HEK293 (cell line): Measurements from ENCODE around the gene DIDO1.

Source experiments
- CTCF ChIA-PET: fragments of 350-600 bp; formaldehyde crosslinking; extraction: SDS; loops from one replicate; lab custom pipeline; 2021; ENCODE audit warnings: antibody characterized with exemption; lab: Yijun Ruan, JAX
- POLR2A ChIA-PET: fragments of 300-600 bp; formaldehyde crosslinking; extraction: SDS; loops from one replicate; lab custom pipeline; 2020; ENCODE audit warnings: antibody characterized with exemption, inconsistent platforms; lab: Yijun Ruan, JAX
- H3K27ac ChIP-seq: fragments of 200-500 bp; sonication (Bioruptor generic); 2 replicates; pipeline ENCODE4 v1.5.1; 2014; ENCODE audit warnings: low read depth, low read length, control low read depth, inconsistent platforms; ENCODE audit errors: extremely low read depth
- H3K36me3 ChIP-seq, 2 experiments: fragments of 200-500 bp in 1 of 2; sonication (Bioruptor generic) in 1 of 2; 1 replicate in 1 of 2; 2 replicates in 1 of 2; pipeline ENCODE4 v1.5.1; 2014 to 2017; ENCODE audit warnings: inconsistent platforms in 2 of 2, low read length in 2 of 2; ENCODE audit not compliant: control insufficient read depth in 2 of 2, insufficient read depth in 1 of 2
- H3K4me1 ChIP-seq: fragments of 200-500 bp; sonication (Bioruptor generic); 2 replicates; pipeline ENCODE4 v1.5.1; 2014; ENCODE audit warnings: mild to moderate bottlenecking, low read length, inconsistent platforms; ENCODE audit not compliant: control insufficient read depth, insufficient read depth
- H3K4me3 ChIP-seq: 2 replicates; pipeline ENCODE4 v1.5.1; 2011; ENCODE audit warnings: low read depth, mild to moderate bottlenecking, control low read depth, low read length, moderate library complexity
- H3K9me3 ChIP-seq: fragments of 200-500 bp; sonication (Bioruptor generic); 2 replicates; pipeline ENCODE4 v1.5.1; 2014; ENCODE audit warnings: low read depth, low read length, inconsistent platforms; ENCODE audit not compliant: control insufficient read depth, insufficient read depth
- HIC1 ChIP-seq: fragments of 450-650 bp; formaldehyde crosslinking; IDR thresholded peaks from 2 replicates; pipeline ENCODE4 v1.5.1; 2016; ENCODE audit warnings: missing biosample characterization, missing genetic modification characterization
- INSM2 ChIP-seq: fragments of 450-650 bp; formaldehyde crosslinking; IDR thresholded peaks from 2 replicates; pipeline ENCODE4 v1.5.1; 2016; ENCODE audit warnings: missing biosample characterization, missing genetic modification characterization
- SCRT2 ChIP-seq: fragments of 450-650 bp; formaldehyde crosslinking; IDR thresholded peaks from 2 replicates; pipeline ENCODE4 v1.5.1; 2016; ENCODE audit warnings: missing biosample characterization, missing genetic modification characterization
- SP7 ChIP-seq: fragments of 450-650 bp; formaldehyde crosslinking; IDR thresholded peaks from 2 replicates; pipeline ENCODE4 v1.5.1; 2016; ENCODE audit warnings: missing biosample characterization, missing genetic modification characterization
- TCF7L2 ChIP-seq: IDR thresholded peaks from 2 replicates; pipeline ENCODE4 v1.6.1; 2011; ENCODE audit warnings: low read depth, mild to moderate bottlenecking, inconsistent platforms, low read length, moderate library complexity, borderline replicate concordance
- ZBTB1 ChIP-seq: fragments of 450-650 bp; formaldehyde crosslinking; IDR thresholded peaks from 2 replicates; pipeline ENCODE4 v1.5.1; 2016; ENCODE audit warnings: missing biosample characterization, missing genetic modification characterization
- ZBTB11 ChIP-seq: fragments of 450-650 bp; formaldehyde crosslinking; conservative IDR thresholded peaks from 2 replicates; pipeline ENCODE4 v1.5.1; 2016; ENCODE audit warnings: low read depth, missing biosample characterization, missing genetic modification characterization
- ZBTB48 ChIP-seq: fragments of 450-650 bp; formaldehyde crosslinking; IDR thresholded peaks from 2 replicates; pipeline ENCODE4 v1.5.1; 2016; ENCODE audit warnings: missing biosample characterization, missing genetic modification characterization
- ZBTB8A ChIP-seq: fragments of 450-650 bp; formaldehyde crosslinking; IDR thresholded peaks from 2 replicates; pipeline ENCODE4 v1.5.1; 2016; ENCODE audit warnings: missing biosample characterization, missing genetic modification characterization
- ZFP41 ChIP-seq: fragments of 450-650 bp; formaldehyde crosslinking; IDR thresholded peaks from 2 replicates; pipeline ENCODE4 v1.5.1; 2016; ENCODE audit warnings: missing biosample characterization, missing genetic modification characterization, borderline replicate concordance
- ZIC2 ChIP-seq: fragments of 450-650 bp; formaldehyde crosslinking; IDR thresholded peaks from 2 replicates; pipeline ENCODE4 v1.5.1; 2016; ENCODE audit warnings: missing biosample characterization, missing genetic modification characterization
- ZNF174 ChIP-seq: fragments of 450-650 bp; formaldehyde crosslinking; IDR thresholded peaks from 2 replicates; pipeline ENCODE4 v1.5.0; 2017; ENCODE audit warnings: missing biosample characterization, mild to moderate bottlenecking, missing genetic modification characterization
- ZNF184 ChIP-seq: fragments of 450-650 bp; IDR thresholded peaks from 2 replicates; pipeline ENCODE4 v1.5.1; 2018; ENCODE audit warnings: missing biosample characterization, mild to moderate bottlenecking, missing genetic modification characterization
- ZNF341 ChIP-seq: fragments of 450-650 bp; formaldehyde crosslinking; IDR thresholded peaks from 2 replicates; pipeline ENCODE4; 2016; ENCODE audit warnings: low read depth, missing biosample characterization, missing genetic modification characterization
- ZNF362 ChIP-seq: fragments of 450-650 bp; formaldehyde crosslinking; IDR thresholded peaks from 2 replicates; pipeline ENCODE4 v1.5.1; 2016; ENCODE audit warnings: missing biosample characterization, missing genetic modification characterization
- ZNF398 ChIP-seq: fragments of 450-650 bp; formaldehyde crosslinking; IDR thresholded peaks from 2 replicates; pipeline ENCODE4 v1.5.1; 2017; ENCODE audit warnings: missing biosample characterization, missing genetic modification characterization
- ZNF404 ChIP-seq: fragments of 450-650 bp; formaldehyde crosslinking; IDR thresholded peaks from 2 replicates; pipeline ENCODE4 v1.5.1; 2017; ENCODE audit warnings: missing biosample characterization, missing genetic modification characterization
- ZNF426 ChIP-seq: fragments of 450-650 bp; formaldehyde crosslinking; IDR thresholded peaks from 2 replicates; pipeline ENCODE4 v1.5.1; 2017; ENCODE audit warnings: missing biosample characterization, missing genetic modification characterization, mild to moderate bottlenecking, inconsistent platforms, moderate library complexity
- ZNF473 ChIP-seq: fragments of 450-650 bp; formaldehyde crosslinking; IDR thresholded peaks from 2 replicates; pipeline ENCODE4 v1.5.1; 2017; ENCODE audit warnings: missing biosample characterization, missing genetic modification characterization
- ZNF510 ChIP-seq: fragments of 450-650 bp; formaldehyde crosslinking; IDR thresholded peaks from 2 replicates; pipeline ENCODE4 v1.5.1; 2018; ENCODE audit warnings: mild to moderate bottlenecking, missing genetic modification characterization, missing biosample characterization; ENCODE audit not compliant: insufficient replicate concordance
- ZNF677 ChIP-seq: fragments of 450-650 bp; IDR thresholded peaks from 2 replicates; pipeline ENCODE4 v1.5.0; 2018; ENCODE audit warnings: missing biosample characterization, mild to moderate bottlenecking, missing genetic modification characterization, moderate library complexity
- ZNF837 ChIP-seq: fragments of 450-650 bp; formaldehyde crosslinking; IDR thresholded peaks from 2 replicates; pipeline ENCODE4 v1.5.1; 2016; ENCODE audit warnings: missing biosample characterization, missing genetic modification characterization
- ZNF843 ChIP-seq: fragments of 450-650 bp; formaldehyde crosslinking; IDR thresholded peaks from 2 replicates; pipeline ENCODE4 v1.5.1; 2016; ENCODE audit warnings: missing biosample characterization, missing genetic modification characterization

The DIDO1 gene

GRCh38 chr20:62840244-62841197, 85.8 kb downstream of the DIDO1 start:
- TF ChIP-seq ZNF341 (tag by site-specific recombination) (0 out of 2 replicates have a peak, but pooled peaks have one; percentile 33), ZNF426 (no peak), ZBTB1 (no peak), ZNF510 (tag by site-specific recombination) (no peak), SCRT2 (0 out of 2 replicates have a peak, but pooled peaks have one; percentile 27), ZFP41 (no peak), ZNF473 (tag by site-specific recombination) (no peak), ZIC2 (tag by site-specific recombination) (peak; percentile 93), SP7 (tag by site-specific recombination) (no peak)
- no peak overlapping the region for H3K4me3 ChIP-seq
- peaks cover 0 to 46% of the 10 kb centered on the region in 2 experiments; a peak in 2 of 3 replicates for H3K36me3 ChIP-seq
- H3K9me3 ChIP-seq: no peaks in the 10 kb centered on the region
- H3K4me1 ChIP-seq: 0 out of 2 replicates have a peak, but pooled peaks cover 3% of the 10 kb centered on the region
- CTCF ChIA-PET: interaction anchor here (0.6 kb wide), 1 partner anchor 15 kb away, joined by 3 read pairs; no protein-coding TSS in a partner anchor
- H3K27ac ChIP-seq: no peak overlapping the region
- POLR2A ChIA-PET: no interaction called here

- POLR2A ChIA-PET: no interaction called here
- CTCF ChIA-PET: no interaction called here
- no peaks in the 10 kb centered on the region for H3K9me3 ChIP-seq
- H3K4me3 ChIP-seq: no peak overlapping the region
- no peak overlapping the region for H3K27ac ChIP-seq
- H3K4me1 ChIP-seq: 0 out of 2 replicates have a peak, but pooled peaks cover 3% of the 10 kb centered on the region
- peaks cover 0 to 44% of the 10 kb centered on the region in 2 experiments; a peak in 2 of 3 replicates for H3K36me3 ChIP-seq
- TF ChIP-seq ZNF677 (tag by site-specific recombination): no peak
- no peak for TF ChIP-seq ZNF404 (tag by site-specific recombination)
- TF ChIP-seq ZNF843 (tag by site-specific recombination): no peak
- TF ChIP-seq ZNF362 (tag by site-specific recombination): no peak
- TF ChIP-seq ZNF174 (tag by site-specific recombination): no peak
- TF ChIP-seq ZNF398 (tag by site-specific recombination): peak; percentile 36; the same call in 1 of the 2 replicates
- no peak for TF ChIP-seq INSM2
- TF ChIP-seq ZNF184 (tag by site-specific recombination): no peak
- TF ChIP-seq ZBTB11 (tag by site-specific recombination): no peak
- TF ChIP-seq TCF7L2: no peak
- TF ChIP-seq ZNF837 (tag by site-specific recombination): no peak
- TF ChIP-seq ZBTB8A (tag by site-specific recombination): no peak
- TF ChIP-seq ZBTB1: no peak
- peak; percentile 48; the same call in 1 of the 2 replicates for TF ChIP-seq HIC1 (tag by site-specific recombination)
- no peak for TF ChIP-seq ZBTB48 (tag by site-specific recombination)
Observed at GRCh38 chr20:62839816-62840215, 86.5 kb downstream of the DIDO1 start.
